Cardiac fibroblast (primary cell): ENCODE results near the gene SNRNP70.
A peak's percentile ranks its signal among the peaks of the same experiment; 100 is the strongest.

Experiments
- DNase-seq, 2 donors: peaks; one replicate each; pipeline versions ENCODE4 v3.0.0 to v3.0.0-alpha.2; 2010; ENCODE audit warnings: low read depth in 2 of 2
- H3K4me3 ChIP-seq, 2 donors: replicated peaks in 1 of 2; 1 replicate in 1 of 2; 2 replicates in 1 of 2; pipeline ENCODE4 v1.5.1; 2011; ENCODE audit warnings: low read depth in 2 of 2, low read length in 2 of 2, mild to moderate bottlenecking in 2 of 2, moderate library complexity in 1 of 2
- CTCF ChIP-seq: IDR thresholded peaks from one replicate; pipeline ENCODE4 v1.5.1; 2011; ENCODE audit warnings: low read depth, mild to moderate bottlenecking, low read length, inconsistent platforms

The SNRNP70 gene

DNA sequence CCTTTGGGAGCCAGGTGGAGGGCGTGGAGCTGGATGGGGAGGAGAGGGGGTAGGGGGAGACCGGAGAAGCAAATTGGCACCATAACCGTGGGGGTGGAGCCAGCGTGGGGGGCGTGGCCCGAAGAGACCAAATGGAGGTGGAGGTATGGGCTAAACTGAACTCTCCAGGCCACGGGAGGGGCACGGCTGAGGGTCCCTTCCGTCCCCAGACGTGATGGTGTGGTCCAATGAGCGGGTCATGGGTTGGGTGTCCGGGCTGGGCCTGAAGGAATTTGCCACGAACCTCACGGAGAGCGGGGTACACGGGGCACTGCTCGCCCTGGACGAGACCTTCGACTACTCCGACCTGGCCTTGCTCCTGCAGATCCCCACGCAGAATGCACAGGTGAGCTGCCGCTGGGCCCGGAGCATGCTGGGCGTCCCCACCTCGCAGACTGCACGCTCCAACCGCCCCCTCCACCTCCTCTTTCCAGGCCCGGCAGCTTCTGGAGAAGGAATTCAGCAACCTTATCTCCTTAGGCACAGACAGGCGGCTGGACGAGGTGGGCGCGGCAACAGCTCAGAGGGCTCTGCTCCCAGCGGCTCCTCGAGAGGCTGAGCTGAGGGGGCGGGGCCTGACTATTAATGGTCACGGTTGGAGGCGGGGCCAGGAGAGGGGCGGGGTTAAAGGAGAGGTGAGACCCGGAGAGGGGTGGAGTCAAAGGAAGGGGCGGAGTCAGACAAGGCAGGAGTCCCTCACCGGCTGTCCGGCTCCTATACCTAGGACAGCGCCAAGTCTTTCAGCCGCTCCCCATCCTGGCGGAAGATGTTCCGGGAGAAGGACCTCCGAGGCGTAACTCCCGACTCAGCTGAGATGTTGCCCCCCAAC is 63.8 kb downstream of the SNRNP70 start:
- no peak for TF ChIP-seq CTCF
- H3K4me3 ChIP-seq = peak overlapping the region; percentile 57 to 89
- peak; percentile 91 to 97 for DNase-seq

DNA sequence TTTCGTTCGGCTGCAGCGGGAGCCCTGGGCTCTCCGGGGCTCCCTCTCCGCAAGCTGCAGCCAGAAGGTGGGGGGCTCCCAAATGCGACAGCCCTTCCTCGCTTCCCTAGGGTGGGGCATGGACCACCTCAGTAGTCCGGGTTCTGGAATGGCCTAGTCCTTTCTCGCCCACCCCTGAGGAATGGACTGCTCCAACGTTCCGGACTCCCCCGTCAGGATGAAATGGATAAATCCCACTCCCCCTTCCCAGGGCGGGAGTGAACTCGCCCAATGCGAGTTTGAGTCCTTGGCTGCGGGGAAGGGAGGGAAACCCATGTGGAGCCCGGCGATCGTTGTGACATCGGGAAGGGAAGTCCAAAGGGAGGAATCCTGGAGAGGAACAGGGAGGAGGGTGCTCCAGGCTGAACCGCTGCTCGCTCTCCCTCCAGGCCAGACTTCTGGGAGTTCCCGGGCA is 64.4 kb downstream of the SNRNP70 start:
- peak; percentile 87 to 92 for DNase-seq
- no peak for TF ChIP-seq CTCF
- H3K4me3 ChIP-seq = peak overlapping the region; percentile 57 to 89

GRCh38 chr19:49150106-49150943 is 65.1 kb downstream of the SNRNP70 start:
- peak; percentile 78 to 82 for DNase-seq
- no peak for TF ChIP-seq CTCF

DNA sequence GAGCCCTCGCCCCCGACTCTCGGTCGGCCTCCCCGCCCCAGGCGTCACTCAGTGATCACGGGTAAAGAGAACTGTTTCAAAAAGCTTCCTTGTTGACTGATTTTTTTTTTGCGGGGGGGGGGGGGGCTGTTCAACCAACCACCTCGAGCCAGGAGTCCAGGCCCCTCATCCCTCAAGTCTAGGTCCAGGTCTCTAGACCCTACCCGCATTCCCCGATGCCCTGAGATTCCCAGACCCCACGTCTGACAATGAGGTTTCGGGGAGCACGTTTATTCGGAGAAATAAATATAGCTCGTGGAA is 65.6 kb downstream of the SNRNP70 start:
- no peak for DNase-seq
- peak overlapping the region; percentile 57 to 89 for H3K4me3 ChIP-seq

More at GRCh38 chr19:49150106-49150943, 65.1 kb downstream of the SNRNP70 start:
- peak overlapping the region; percentile 57 to 89 for H3K4me3 ChIP-seq

DNA sequence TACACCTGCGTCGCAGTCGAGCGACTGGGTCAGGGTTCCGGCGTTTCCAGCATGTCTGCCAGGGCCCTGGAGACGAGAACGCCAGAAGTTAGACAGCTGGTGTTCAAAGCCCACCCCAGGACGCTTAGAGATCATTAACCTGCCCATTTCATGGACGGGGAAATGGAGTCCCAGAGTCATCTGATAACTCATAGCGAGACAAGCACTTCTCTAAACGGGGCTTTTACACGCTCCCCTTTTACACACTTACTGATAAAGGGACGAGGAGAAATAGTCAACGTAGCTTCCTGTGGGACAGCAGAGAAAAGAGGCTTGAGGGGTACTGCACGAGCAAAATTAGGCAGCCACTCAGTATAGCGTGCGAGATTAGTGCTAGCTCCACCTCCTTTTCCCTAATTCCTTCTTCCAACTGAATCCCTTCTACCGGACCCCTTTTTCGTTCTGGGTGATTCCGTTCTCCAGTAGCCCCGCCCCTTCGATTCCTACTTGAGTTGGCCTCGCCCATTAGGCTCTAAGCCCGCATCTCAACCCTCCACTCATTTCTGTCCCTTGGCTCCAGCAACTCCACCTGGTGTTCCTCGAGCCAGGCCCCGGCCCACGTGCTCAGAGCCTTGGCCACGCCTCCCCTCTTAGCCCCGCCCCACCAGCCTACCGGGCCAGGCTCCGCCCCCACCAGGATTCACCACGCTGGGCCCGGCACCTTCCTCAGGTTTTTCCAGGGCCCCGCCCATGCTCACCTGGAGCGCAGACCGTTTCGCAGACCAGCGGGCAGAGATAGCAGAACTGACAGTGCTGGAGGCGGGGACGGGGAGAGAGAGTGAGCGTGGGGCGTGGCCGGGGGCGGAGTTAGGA is 66.2 kb downstream of the SNRNP70 start:
- peak overlapping the region in 1 of 2 donors; percentile 57 for H3K4me3 ChIP-seq
- peak; percentile 36 to 43 for DNase-seq
- no peak for TF ChIP-seq CTCF

More for the DNA sequence above, 65.6 kb downstream of the SNRNP70 start:
- TF ChIP-seq CTCF = no peak

DNA sequence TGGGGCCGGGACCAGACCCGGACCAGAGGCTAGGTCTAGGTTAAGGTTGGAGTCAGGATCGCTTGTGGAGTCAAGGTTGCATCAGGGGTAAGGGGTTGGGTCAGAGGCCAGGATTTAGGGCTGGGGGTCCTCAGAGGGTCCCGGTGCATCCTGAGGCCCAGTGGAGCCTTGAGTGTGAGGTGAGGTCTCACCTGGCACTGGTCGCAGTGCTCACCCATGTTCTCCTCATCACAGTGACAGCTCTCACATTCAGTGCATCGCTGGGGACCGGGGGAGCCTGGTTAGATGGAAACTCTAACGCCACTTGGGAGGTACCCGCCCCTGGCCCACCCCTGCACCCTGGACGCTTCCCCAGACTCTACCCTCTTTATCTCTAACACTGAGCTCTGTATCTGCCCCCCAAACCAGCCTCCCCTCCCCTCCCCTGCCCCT is 66.9 kb downstream of the SNRNP70 start:
- H3K4me3 ChIP-seq = no peak overlapping the region
- DNase-seq = no peak
- no peak for TF ChIP-seq CTCF
